ENCODE data around the gene BRSK1. TPM values are rescaled to one million over a fixed set of nuclear protein-coding genes. Genes with fewer than 3 reads are reported as not detected.
A peak's percentile ranks its signal among the peaks of the same experiment; 100 is the strongest.

BRSK1 gene
- polyA plus RNA-seq, 1 experiment, result 12.8 TPM

DNA sequence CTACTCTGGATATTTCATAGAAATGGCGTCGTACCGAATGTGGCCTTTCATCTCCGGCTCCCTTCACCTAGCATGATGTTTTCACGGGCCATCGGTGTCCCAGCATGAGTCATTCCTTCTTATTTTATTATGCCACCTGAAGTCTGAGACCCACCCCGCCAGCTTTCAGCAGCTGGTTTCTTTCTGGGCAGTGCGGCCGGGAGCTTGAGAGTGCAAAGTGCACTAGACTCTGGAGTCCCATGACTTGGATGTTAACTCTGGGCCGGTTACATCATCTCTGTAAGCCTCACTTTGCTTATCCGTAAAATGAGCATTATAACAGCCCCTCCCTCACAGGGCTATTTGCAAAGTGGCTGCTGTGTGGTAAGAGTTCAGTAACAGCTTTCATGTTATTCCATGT lies 50.1 kb downstream of the BRSK1 start:
- Histone ChIP-seq H3K36me3 (ENCODE audit: control insufficient read depth, insufficient read depth, low read length) (no peaks in the 10 kb centered on the region), H3K27me3 (ENCODE audit: control insufficient read depth, insufficient read depth, low read length) (no peaks in the 10 kb centered on the region; the same call in 1 of the 2 replicates), H3K4me3 (ENCODE audit: low read depth, low read length) (no peak overlapping the region)
- ChIA-PET POLR2A (no interaction called here), CTCF (no interaction called here)
- TF ChIP-seq, protein P1, sequence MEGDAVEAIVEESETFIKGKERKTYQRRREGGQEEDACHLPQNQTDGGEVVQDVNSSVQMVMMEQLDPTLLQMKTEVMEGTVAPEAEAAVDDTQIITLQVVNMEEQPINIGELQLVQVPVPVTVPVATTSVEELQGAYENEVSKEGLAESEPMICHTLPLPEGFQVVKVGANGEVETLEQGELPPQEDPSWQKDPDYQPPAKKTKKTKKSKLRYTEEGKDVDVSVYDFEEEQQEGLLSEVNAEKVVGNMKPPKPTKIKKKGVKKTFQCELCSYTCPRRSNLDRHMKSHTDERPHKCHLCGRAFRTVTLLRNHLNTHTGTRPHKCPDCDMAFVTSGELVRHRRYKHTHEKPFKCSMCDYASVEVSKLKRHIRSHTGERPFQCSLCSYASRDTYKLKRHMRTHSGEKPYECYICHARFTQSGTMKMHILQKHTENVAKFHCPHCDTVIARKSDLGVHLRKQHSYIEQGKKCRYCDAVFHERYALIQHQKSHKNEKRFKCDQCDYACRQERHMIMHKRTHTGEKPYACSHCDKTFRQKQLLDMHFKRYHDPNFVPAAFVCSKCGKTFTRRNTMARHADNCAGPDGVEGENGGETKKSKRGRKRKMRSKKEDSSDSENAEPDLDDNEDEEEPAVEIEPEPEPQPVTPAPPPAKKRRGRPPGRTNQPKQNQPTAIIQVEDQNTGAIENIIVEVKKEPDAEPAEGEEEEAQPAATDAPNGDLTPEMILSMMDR (IDR thresholded peaks at IDR 0.05; ENCODE audit: insufficient read depth, low read depth, low read length), result no peak
- no peak for DNase-seq (ENCODE audit: low read depth)

DNA sequence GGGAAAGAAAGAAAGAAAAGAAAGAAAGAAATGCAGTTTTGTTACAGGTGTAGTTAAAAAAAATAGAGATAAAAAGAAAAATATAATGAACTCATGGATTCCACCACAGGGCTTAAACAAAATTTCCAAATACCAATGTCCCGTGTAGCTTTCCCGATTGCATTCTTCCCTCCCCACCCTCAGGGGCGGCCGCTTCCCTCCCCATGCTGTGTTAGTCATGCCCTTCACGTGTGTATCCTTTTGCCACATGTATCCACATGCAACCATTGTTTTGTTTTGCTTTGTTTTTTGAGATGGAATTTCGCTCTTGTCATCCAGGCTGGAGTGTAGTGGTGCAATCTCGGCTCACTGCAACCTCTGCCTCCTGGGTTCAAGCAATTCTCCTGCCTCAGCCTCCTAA lies 52.3 kb downstream of the BRSK1 start:
- TF ChIP-seq, protein P1 (IDR thresholded peaks at IDR 0.05; ENCODE audit: insufficient read depth, low read depth, low read length), result no peak
- Histone ChIP-seq H3K36me3 (ENCODE audit: control insufficient read depth, insufficient read depth, low read length) (no peaks in the 10 kb centered on the region), H3K27me3 (ENCODE audit: control insufficient read depth, insufficient read depth, low read length) (no peaks in the 10 kb centered on the region; the same call in 1 of the 2 replicates), H3K4me3 (ENCODE audit: low read depth, low read length) (no peak overlapping the region)
- CTCF ChIA-PET, result interaction anchor here (4.7 kb wide), 1 partner anchor 34 kb away, joined by 27 read pairs; no protein-coding TSS in a partner anchor
- POLR2A ChIA-PET, result no interaction called here
- no peak for DNase-seq (ENCODE audit: low read depth)

DNA sequence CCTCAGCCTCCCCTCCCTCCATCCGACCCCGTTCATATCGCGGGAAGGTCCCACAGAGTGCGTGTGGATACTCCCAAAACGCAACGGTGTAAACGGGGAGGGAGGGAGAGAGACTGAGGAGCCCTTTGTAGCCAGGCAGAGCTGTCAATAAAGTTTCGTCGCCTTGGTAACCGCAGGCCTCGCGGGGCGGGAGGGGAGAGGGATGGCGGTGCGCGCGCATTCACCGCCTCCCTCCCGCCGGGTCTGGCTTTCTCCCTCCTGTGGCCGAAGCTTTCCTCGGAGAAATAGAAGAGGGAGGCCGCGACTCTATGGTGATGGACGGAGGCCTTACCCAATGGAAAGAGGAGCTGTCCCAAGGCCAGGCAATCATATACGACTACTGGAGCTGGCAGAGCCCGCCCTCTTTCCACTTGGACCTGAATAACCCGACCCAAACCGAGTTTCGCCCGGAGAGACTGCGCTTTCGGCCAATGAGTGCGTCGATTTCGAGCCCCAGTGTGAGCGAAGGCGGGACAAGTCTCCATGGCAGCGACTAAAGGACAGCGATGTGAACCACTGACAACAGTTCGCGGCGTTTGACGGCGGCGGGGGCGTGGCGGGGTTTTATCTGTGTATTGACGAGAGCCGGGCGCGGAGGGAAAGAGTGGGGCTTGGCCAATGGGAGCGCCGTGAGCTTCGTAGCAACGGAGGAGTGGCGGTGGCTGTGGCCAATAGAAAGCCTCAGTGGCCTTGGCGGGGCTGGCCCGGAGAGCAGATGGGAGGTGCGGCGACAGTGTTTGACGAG lies 55.5 kb downstream of the BRSK1 start, which contains the start of gene KMT5C:
KMT5C (plus strand) TSS at position 772 of the 784 bp plus-strand sequence. CDS start 2,061 bp downstream, outside the sequence.
- DNase-seq (ENCODE audit: low read depth), result peak; percentile 100
- Histone ChIP-seq H3K36me3 (ENCODE audit: control insufficient read depth, insufficient read depth, low read length) (peaks cover 15% of the 10 kb centered on the region), H3K4me3 (ENCODE audit: low read depth, low read length) (peak within 1 kb of the TSS; percentile 74), H3K27me3 (ENCODE audit: control insufficient read depth, insufficient read depth, low read length) (no peaks in the 10 kb centered on the region; the same call in 1 of the 2 replicates)
- TF ChIP-seq, protein P1 (IDR thresholded peaks at IDR 0.05; ENCODE audit: insufficient read depth, low read depth, low read length), result peak; percentile 56
- POLR2A ChIA-PET, result interaction anchor here (0.5 to 1.8 kb wide), 8 partner anchors 27 to 132 kb away, joined by 3 to 7 read pairs (median 6); partner anchors contain the start of genes IL11, PPP6R1, TMEM238 and UBE2S
- CTCF ChIA-PET, result interaction anchor here (0.6 to 4.7 kb wide), 7 partner anchors 20 to 77 kb away, joined by 3 to 27 read pairs (median 4); partner anchors contain the start of gene TMEM238

DNA sequence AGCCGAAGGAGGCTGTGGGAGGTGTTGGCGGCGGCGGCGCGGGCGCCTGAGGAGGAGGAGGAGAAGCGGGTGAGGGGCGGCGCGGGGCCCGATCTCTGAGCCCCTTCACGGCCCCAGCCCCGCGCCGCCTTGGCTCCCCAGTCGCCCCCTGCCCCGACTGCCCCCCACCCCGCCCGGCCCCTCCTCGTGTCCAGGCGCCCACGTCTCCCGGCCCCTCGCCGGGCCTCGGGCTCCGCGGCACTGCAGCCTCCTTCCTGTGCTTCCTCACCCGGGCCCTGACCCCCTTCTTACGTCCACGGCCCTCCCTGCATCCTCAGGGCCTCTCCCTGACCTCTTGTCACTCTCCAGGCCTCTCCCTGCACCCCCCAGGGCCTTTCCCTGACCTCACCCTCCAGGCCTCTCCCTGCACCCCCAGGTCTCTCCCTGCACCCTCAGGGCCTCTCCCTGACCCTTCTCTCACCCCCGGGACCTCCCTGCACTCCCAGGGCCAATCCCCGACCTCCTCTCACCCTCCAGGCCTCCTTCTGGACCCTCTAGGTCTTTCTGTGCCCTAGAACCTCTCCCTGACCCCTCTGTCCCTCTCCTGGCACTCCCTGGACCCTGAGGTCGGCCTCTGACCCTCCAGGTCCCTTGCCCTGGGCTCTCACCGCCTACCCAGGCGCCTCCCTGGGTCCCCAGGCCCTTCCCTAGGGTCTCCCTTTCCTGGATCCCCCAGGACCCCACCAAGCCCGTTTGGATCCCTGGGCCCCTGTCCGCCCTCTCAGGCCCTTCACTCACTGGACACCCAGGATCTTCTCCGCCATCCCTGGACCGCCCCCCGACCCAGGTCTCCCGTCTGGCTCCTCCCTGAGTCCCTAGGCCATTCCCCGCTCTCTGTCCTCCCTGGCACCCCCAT lies 56.3 kb downstream of the BRSK1 start:
- TF ChIP-seq, protein P1 (IDR thresholded peaks at IDR 0.05; ENCODE audit: insufficient read depth, low read depth, low read length), result no peak
- H3K27me3 ChIP-seq (ENCODE audit: control insufficient read depth, insufficient read depth, low read length), result no peaks in the 10 kb centered on the region; the same call in 1 of the 2 replicates
- peaks cover 15% of the 10 kb centered on the region for H3K36me3 ChIP-seq (ENCODE audit: control insufficient read depth, insufficient read depth, low read length)
- H3K4me3 ChIP-seq (ENCODE audit: low read depth, low read length), result peak overlapping the region; percentile 74
- CTCF ChIA-PET, result interaction anchor here (0.7 to 4.7 kb wide), 7 partner anchors 15 to 46 kb away, joined by 3 to 27 read pairs (median 4); partner anchors contain the start of genes TMEM150B and TMEM238
- POLR2A ChIA-PET, result interaction anchor here (0.9 to 1.8 kb wide), 4 partner anchors 26 to 67 kb away, joined by 3 to 6 read pairs (median 6); partner anchors contain the start of genes IL11 and TMEM238
- no peak for DNase-seq (ENCODE audit: low read depth)

Data from BJ (cell line).